Stomach (tissue), 9 donors: Measurements from ENCODE around the gene PLEKHG4B. TPM values are rescaled to one million over a fixed set of nuclear protein-coding genes. Genes with fewer than 3 reads are reported as not detected.

Experiments used
- DNase-seq, 2 donors: peaks; one replicate each; pipeline versions ENCODE4 v3.0.0 to v3.0.0-alpha.2; 2013 to 2019
- H3K27ac ChIP-seq, 5 donors: fragments of 200-600 bp in 4 of 5; sonication (generic) in 4 of 5; one replicate each; pipeline ENCODE4 v1.5.1; 2013 to 2019; ENCODE audit warnings: mild to moderate bottlenecking in 1 of 5, moderate library complexity in 1 of 5
- H3K27me3 ChIP-seq, 3 donors: fragments of 200-600 bp; sonication (generic); one replicate each; pipeline ENCODE4 v1.5.1; 2017 to 2019; ENCODE audit warnings: mixed run types in 1 of 3
- H3K36me3 ChIP-seq, 4 donors: fragments of 200-600 bp; sonication (generic); 1 replicate in 3 of 4; 2 replicates in 1 of 4; pipeline ENCODE4 v1.5.1; 2016 to 2019
- H3K4me1 ChIP-seq, 4 donors: fragments of 200-600 bp; sonication (generic); one replicate each; pipeline ENCODE4 v1.5.1; 2016 to 2019
- H3K4me3 ChIP-seq, 4 donors: fragments of 200-600 bp; sonication (generic) in 3 of 4; one replicate each; pipeline ENCODE4 v1.5.1; 2016 to 2019; ENCODE audit warnings: mild to moderate bottlenecking in 1 of 4
- H3K9me3 ChIP-seq, 4 donors: fragments of 200-600 bp; sonication (generic); one replicate each; pipeline ENCODE4 v1.5.1; 2016 to 2019
- EP300 ChIP-seq: sonication (generic); formaldehyde crosslinking; IDR thresholded peaks from one replicate; pipeline ENCODE4 v1.6.1; 2017; ENCODE audit warnings: antibody characterized with exemption
- POLR2A ChIP-seq, 4 donors: fragments of 450-650 bp; IDR thresholded peaks; one replicate each; pipeline ENCODE4 v1.6.1; 2016; ENCODE audit warnings: antibody characterized with exemption in 4 of 4, control low read depth in 2 of 4, mild to moderate bottlenecking in 1 of 4, moderate library complexity in 1 of 4
- POLR2AphosphoS5 ChIP-seq, 3 donors: sonication (generic); formaldehyde crosslinking; IDR thresholded peaks; one replicate each; pipeline ENCODE4 v1.6.1; 2016; ENCODE audit warnings: antibody characterized with exemption in 3 of 3
- WGBS, 5 donors: extraction: QIAGEN DNeasy Blood & Tissue Kit in 3 of 5; methylation state at CpG; one replicate each; pipeline versions ENCODE4 v1.1.5 to v1.1.7; 2013 to 2018; 5-methylcytosine and 5-hydroxymethylcytosine counted together
- intact Hi-C: fragments of 100-400 bp; cut with DNase I; formaldehyde crosslinking; loops from one replicate; pipeline ENCODE4 v1.15.1; 2023; ENCODE audit warnings: low total_unique reads
- polyA plus RNA-seq, 3 donors: library from polyadenylated mRNA; stranded (reverse); fragments of 200-250 nt; gene quantifications; one replicate each; pipeline ENCODE4 v1.2.3, GENCODE V29; 2013
- total RNA-seq, 5 donors: library from RNA; depleted of rRNA; stranded (reverse); fragments of >200 nt; gene quantifications; one replicate each; pipeline versions ENCODE4 v1.1.0 to v1.2.3, GENCODE V29; 2014 to 2016
- TF ChIP-seq, protein P1 (sequence below), 7 experiments: fragments of 450-650 bp in 4 of 7; fragments of 200-600 bp in 3 of 7; sonication (generic) in 3 of 7; IDR thresholded peaks; one replicate each; pipeline ENCODE4 v1.5.1; 2016 to 2019; ENCODE audit warnings: antibody characterized with exemption in 7 of 7, control low read depth in 2 of 7, mild to moderate bottlenecking in 1 of 7
- donor health status: healthy with polysubstance abuse.
- donor health status: Bipolar disorder and iron deficiency.
- donor health status: healthy.

Gene PLEKHG4B
- total and polyA plus RNA-seq, 8 donors = 0.15 to 4.3 (median 1.8) TPM; not detected in 1

DNA sequence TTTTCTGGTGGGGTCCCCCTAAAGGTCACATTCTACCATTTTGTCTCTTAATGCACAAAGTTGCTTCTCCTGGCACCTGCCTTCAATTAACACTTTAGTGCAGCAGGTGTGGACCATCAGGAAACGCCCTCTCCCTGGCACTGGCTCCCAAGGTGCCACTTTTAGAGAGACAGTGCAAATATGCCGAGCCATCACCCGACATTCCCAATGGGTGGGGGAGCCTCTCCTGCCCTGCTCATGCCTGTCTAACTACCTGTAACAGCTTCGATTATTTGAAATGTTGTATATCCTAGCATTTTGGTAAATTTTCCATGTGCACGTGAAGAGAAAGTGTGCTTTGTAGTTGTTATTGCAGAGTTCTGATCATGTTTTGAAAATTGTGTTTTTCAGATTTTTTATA, 86.1 kb downstream of the PLEKHG4B start:
- DNase-seq = no peak
- H3K36me3 ChIP-seq = no peaks in the 10 kb centered on the region
- H3K9me3 ChIP-seq = no peaks in the 10 kb centered on the region
- H3K27me3 ChIP-seq = peaks cover 0 to 11% (median 0%) of the 10 kb centered on the region in 3 donors
- TF ChIP-seq POLR2A (IDR thresholded peaks at IDR 0.05) (no peak), POLR2AphosphoS5 (IDR thresholded peaks at IDR 0.05) (no peak), EP300 (no peak)
- TF ChIP-seq, protein P1, sequence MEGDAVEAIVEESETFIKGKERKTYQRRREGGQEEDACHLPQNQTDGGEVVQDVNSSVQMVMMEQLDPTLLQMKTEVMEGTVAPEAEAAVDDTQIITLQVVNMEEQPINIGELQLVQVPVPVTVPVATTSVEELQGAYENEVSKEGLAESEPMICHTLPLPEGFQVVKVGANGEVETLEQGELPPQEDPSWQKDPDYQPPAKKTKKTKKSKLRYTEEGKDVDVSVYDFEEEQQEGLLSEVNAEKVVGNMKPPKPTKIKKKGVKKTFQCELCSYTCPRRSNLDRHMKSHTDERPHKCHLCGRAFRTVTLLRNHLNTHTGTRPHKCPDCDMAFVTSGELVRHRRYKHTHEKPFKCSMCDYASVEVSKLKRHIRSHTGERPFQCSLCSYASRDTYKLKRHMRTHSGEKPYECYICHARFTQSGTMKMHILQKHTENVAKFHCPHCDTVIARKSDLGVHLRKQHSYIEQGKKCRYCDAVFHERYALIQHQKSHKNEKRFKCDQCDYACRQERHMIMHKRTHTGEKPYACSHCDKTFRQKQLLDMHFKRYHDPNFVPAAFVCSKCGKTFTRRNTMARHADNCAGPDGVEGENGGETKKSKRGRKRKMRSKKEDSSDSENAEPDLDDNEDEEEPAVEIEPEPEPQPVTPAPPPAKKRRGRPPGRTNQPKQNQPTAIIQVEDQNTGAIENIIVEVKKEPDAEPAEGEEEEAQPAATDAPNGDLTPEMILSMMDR (IDR thresholded peaks at IDR 0.05) = no peak
- no peak overlapping the region for H3K4me3 ChIP-seq
- no peaks in the 10 kb centered on the region for H3K4me1 ChIP-seq
- intact Hi-C loops = no loop called here
- 77 to 88% (median 84%) methylated on average over 5 of the region's 5 CpGs for WGBS, 5 donors
- H3K27ac ChIP-seq = no peak overlapping the region

DNA sequence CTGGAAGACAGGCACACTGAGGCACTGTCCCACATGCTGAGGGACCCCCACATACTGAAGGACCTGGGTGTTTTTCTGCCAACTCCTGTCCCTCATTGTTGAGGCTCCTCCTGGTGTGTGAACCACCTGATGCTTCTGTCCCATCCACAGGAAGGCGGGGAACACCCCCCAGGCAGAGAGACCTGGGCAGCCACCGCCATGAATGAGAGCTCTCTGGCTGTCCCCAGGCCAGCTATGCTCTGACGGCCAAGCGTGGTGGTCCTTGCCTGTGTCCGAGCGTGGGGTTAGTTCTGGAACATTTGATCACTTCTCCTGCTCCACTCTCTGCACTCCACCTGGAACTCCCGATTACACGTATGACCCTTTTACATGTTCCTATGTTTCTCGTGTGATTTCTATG, 87.4 kb downstream of the PLEKHG4B start:
- H3K4me3 ChIP-seq = no peak overlapping the region
- H3K4me1 ChIP-seq = no peaks in the 10 kb centered on the region
- H3K27me3 ChIP-seq = peaks cover 0 to 11% (median 0%) of the 10 kb centered on the region in 3 donors
- TF ChIP-seq POLR2A (IDR thresholded peaks at IDR 0.05) (no peak), EP300 (no peak), POLR2AphosphoS5 (IDR thresholded peaks at IDR 0.05) (no peak)
- TF ChIP-seq, protein P1 (IDR thresholded peaks at IDR 0.05) = no peak
- intact Hi-C loops = no loop called here
- WGBS, 5 donors = 82 to 95% (median 88%) methylated on average over 8 to 9 of the region's 9 CpGs
- no peak overlapping the region for H3K27ac ChIP-seq
- H3K9me3 ChIP-seq = no peaks in the 10 kb centered on the region
- H3K36me3 ChIP-seq = no peaks in the 10 kb centered on the region
- DNase-seq = no peak

DNA sequence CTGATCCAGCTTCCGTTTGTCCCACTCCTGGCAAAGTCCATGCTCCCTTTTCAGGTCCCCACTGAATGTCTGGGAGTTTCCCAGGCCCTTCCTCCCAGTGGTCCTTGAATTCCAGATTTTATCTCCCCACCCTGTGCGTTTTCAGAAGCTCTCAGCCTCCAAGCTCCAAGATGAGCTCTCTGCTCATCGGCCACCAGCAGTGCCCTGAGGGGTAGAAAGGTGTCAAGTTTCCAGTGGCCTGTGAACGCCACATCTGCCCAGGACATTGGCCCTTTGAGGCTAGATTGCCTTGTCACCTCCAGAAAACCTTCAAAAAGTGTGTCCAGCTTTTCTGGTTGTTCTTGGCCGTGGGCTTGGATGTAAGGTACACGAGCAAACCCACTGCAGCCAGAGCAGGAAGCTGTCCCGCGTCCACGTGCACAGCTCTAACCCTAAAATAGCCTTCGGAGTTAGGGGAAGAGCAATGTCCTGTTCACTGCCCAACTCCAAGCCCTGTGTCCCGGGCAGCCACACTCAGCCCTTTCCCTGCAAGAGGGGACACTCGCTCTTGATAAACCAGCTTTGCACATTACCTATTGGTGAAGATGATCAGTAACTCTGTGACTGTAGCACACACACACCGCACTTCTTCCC, 88.4 kb downstream of the PLEKHG4B start:
- Histone ChIP-seq H3K4me1 (peaks cover 0 to 5% (median 0%) of the 10 kb centered on the region in 4 donors), H3K36me3 (no peaks in the 10 kb centered on the region), H3K4me3 (no peak overlapping the region), H3K27ac (no peak overlapping the region), H3K27me3 (peaks cover 0 to 11% (median 0%) of the 10 kb centered on the region in 3 donors), H3K9me3 (no peaks in the 10 kb centered on the region)
- TF ChIP-seq POLR2A (IDR thresholded peaks at IDR 0.05) (no peak), EP300 (no peak), POLR2AphosphoS5 (IDR thresholded peaks at IDR 0.05) (no peak)
- TF ChIP-seq, protein P1 (IDR thresholded peaks at IDR 0.05) = no peak
- 78 to 81% (median 80%) methylated on average over 9 to 13 of the region's 13 CpGs for WGBS, 5 donors
- DNase-seq = no peak
- intact Hi-C loops = no loop called here

DNA sequence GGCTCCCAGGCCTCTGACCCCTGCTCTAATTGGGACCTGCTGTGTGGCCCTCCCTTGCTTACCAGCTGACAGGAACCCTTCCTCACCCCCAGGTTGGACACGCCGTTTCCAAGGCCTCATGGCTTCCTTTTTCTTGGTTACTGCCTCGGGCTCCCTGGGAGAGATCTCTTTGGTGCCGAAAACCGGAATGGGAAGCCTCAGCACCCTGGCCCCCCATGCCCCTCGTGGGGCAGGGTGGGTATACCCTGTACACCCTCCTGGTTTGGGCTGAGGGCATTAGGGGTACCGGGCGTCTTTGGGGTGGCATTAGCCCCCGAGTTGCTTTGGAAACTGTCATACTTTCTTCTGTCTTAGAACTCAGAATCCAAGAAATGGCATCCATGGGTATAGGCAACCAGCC, 89.2 kb downstream of the PLEKHG4B start:
- no peak for DNase-seq
- WGBS, 5 donors = 91 to 96% (median 94%) methylated on average over 6 to 9 of the region's 9 CpGs
- H3K4me1 ChIP-seq = peaks cover 0 to 5% (median 0%) of the 10 kb centered on the region in 4 donors
- peaks cover 0 to 11% (median 0%) of the 10 kb centered on the region in 3 donors for H3K27me3 ChIP-seq
- intact Hi-C loops = no loop called here
- no peaks in the 10 kb centered on the region for H3K9me3 ChIP-seq
- H3K4me3 ChIP-seq = no peak overlapping the region
- TF ChIP-seq POLR2AphosphoS5 (IDR thresholded peaks at IDR 0.05) = no peak
- no peak for TF ChIP-seq EP300
- TF ChIP-seq POLR2A (IDR thresholded peaks at IDR 0.05) = no peak
- TF ChIP-seq, protein P1 (IDR thresholded peaks at IDR 0.05) = no peak
- H3K27ac ChIP-seq = no peak overlapping the region
- no peaks in the 10 kb centered on the region for H3K36me3 ChIP-seq
